ENCODE measurements around the gene BEST2.

The BEST2 gene

DNA sequence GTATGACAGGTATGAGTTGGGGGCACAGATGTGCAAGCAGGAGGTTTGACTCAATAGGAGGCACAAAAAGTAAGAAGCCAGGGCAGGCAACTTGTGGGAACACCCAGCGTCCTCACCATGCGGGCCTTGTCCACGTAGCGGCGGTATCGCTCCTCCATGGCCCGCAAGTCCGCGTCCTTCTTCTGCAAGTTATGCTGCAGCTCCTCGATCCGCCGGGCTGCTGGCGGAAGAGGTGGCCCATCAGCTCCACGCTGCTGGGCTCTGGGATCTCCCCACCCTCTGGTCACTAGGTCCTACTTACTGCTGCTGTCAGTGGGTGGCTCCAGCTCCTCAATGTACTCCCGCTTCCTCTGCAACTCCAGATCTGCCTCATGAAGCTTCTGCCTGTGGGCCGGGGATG lies 13.1 kb downstream of the BEST2 start:
- intact Hi-C loops (cut with DNase I), result loop anchor here (5.0 kb wide), 1 partner anchor 38 kb away; the partner anchor contains the start of genes PRDX2 and THSD8
- DNase-seq, result peak in 1 of 10 donors; percentile 56

GRCh38 chr19:12766051-12766521 lies 14.5 kb downstream of the BEST2 start:
- peak in 9 of 10 donors; percentile 41 to 97 (median 77) for DNase-seq
- intact Hi-C loops (cut with DNase I), result no loop called here

- DNase-seq, result peak in 1 of 10 donors; percentile 39
- intact Hi-C loops (cut with DNase I), result no loop called here
Measured at GRCh38 chr19:12767150-12767549, 15.6 kb downstream of the BEST2 start.

- peak in 1 of 10 donors; percentile 72 for DNase-seq
- intact Hi-C loops (cut with DNase I), result no loop called here
Measured at GRCh38 chr19:12767666-12768065, 16.1 kb downstream of the BEST2 start.

DNA sequence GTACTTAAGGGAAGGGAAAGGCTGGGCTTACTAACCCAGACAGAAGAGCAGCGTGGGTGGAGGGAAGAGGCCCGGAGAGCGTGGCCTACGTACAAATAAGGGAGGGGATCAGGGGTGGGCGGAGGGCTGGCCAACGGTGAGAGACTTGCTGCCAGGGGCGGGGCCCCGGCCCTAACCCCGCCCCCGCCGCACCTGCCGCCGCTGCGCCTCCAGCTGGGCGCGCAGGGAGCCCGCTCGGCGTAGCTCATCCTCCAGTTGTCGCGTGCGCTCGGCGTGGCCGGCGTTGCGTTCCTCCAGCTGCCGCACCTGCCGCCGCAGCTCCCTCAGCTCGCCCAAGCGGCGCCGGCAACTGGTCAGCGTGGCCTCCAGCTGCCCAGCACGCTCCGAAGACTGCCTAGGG lies 18.1 kb downstream of the BEST2 start:
- DNase-seq, result no peak
- intact Hi-C loops (cut with DNase I), result no loop called here

GRCh38 chr19:12770922-12771321 lies 19.3 kb downstream of the BEST2 start:
- intact Hi-C loops (cut with DNase I), result no loop called here

DNA sequence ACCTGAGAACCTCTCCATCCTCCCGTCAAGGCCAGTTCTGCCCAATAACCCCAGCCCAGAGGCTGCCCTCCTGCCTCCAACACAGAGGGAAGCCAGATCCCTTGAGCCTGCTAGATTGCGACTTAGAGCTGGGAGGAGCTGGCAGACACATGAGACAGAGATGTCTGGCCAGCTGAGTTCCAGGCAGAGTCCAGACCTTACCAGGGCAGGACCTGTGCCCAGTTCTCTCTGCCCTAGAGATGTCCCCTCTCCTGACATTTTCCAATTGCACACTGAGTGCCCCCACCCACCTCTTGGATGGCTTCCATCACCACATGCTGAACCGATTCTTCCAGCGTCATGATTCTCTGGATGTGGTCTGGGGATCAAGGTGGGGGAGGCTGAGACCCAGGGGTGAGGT lies 20.7 kb downstream of the BEST2 start:
- DNase-seq, result no peak
- intact Hi-C loops (cut with DNase I), result no loop called here

More at GRCh38 chr19:12770922-12771321, 19.3 kb downstream of the BEST2 start:
- peak in 1 of 10 donors; percentile 66 for DNase-seq

DNA sequence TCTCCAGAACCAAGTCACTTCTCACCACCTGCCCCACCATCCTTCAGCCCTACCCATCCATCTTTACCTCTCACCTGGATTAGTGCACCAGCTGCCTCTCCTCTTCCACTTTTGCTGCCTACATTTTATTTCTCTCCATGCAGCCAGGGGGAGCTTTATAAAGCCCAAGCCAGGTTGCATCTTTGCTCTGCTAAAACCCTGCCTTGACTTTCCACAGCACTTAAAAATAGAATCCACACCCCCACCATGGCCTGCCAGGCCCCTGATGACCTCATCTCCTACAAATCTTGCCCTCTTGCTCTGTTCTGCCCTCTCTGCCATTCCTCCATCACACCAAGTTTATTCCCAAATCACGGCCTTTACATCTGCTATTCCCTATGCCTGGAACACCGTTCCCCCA lies 22.0 kb downstream of the BEST2 start:
- DNase-seq, result no peak
- intact Hi-C loops (cut with DNase I), result no loop called here

- intact Hi-C loops (cut with DNase I), result loop anchor here (5.0 kb wide), 1 partner anchor 72 kb away; no protein-coding TSS in a partner anchor
- DNase-seq, result peak in 1 of 10 donors; percentile 91
Measured at GRCh38 chr19:12774588-12775555, 23.3 kb downstream of the BEST2 start, which contains the start of gene HOOK2. Gene HOOK2 (minus strand): TSS chr19:12775552. CDS start chr19:12775449, 103 bp downstream.

- peak; percentile 67 to 97 (median 82) for DNase-seq
- intact Hi-C loops (cut with DNase I), result loop anchor here (1.0 to 5.0 kb wide), 2 partner anchors 19 to 70 kb away; no protein-coding TSS in a partner anchor
Measured at GRCh38 chr19:12777217-12778016, 25.8 kb downstream of the BEST2 start.

- DNase-seq, result peak in 7 of 10 donors; percentile 42 to 94 (median 62)
- intact Hi-C loops (cut with DNase I), result loop anchor here (5.0 kb wide), 1 partner anchor 69 kb away; no protein-coding TSS in a partner anchor
Measured at GRCh38 chr19:12778017-12778904, 26.7 kb downstream of the BEST2 start.

DNA sequence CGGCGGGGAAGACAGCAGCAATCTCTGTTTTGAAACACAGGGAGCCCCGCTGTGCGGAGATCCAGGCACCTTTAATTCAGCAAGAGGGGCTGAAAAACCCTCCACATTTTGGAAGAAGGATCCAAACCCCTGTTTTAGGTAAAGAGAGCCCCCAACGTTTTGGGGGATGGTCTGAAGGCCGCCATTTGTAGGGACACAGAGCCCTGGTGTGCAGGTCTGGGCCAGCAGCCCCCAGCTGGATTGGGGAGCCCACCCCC lies 27.2 kb downstream of the BEST2 start:
- DNase-seq, result no peak
- intact Hi-C loops (cut with DNase I), result loop anchor here (5.0 kb wide), 1 partner anchor 68 kb away; no protein-coding TSS in a partner anchor

GRCh38 chr19:12779162-12779993 lies 27.8 kb downstream of the BEST2 start:
- DNase-seq, result peak in 1 of 10 donors; percentile 88
- intact Hi-C loops (cut with DNase I), result loop anchor here (5.0 kb wide), 1 partner anchor 68 kb away; no protein-coding TSS in a partner anchor

DNA sequence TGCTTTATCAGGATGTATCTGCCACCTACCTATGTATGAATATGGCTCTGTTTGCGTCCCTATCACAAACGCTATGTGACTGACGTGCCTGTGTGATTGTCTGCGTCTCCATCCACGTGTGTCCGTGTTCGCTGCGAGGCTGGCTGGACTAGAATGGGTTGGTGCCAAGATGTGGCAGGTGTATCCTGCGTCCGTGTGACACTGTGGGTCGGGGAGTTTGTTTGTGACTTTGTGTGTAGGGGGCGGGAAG lies 30.5 kb downstream of the BEST2 start:
- intact Hi-C loops (cut with DNase I), result no loop called here
- DNase-seq, result no peak

GRCh38 chr19:12782424-12783290 lies 31.1 kb downstream of the BEST2 start:
- intact Hi-C loops (cut with DNase I), result no loop called here
- DNase-seq, result peak; percentile 77 to 99 (median 92)

- no peak for DNase-seq
- intact Hi-C loops (cut with DNase I), result no loop called here
Measured at GRCh38 chr19:12783291-12783848, 31.8 kb downstream of the BEST2 start.

GRCh38 chr19:12783849-12784393 lies 32.3 kb downstream of the BEST2 start:
- intact Hi-C loops (cut with DNase I), result no loop called here
- no peak for DNase-seq

Measured in posterior cingulate gyrus (tissue), 11 donors.